ENCODE measurements around the gene ILRUN.
"Not testable (repeated sequence)": the region's sequence is repeated elsewhere in the genome, so short reads cannot be mapped to it uniquely, and the experiment has no call there.

The ILRUN gene

GRCh38 chr6:34696739-34697543, at the start of gene ILRUN:
TSS of gene ILRUN (minus strand) at chr6:34696767. CDS start at chr6:34696603, 164 bp downstream.
- DNase-seq = peak; percentile 98

- DNase-seq = no peak
Observed at GRCh38 chr6:34745277-34746103, 48.9 kb upstream of the ILRUN start.

GRCh38 chr6:34744294-34744647, 47.7 kb upstream of the ILRUN start:
- not testable (repeated sequence) for DNase-seq

GRCh38 chr6:34743625-34744293, 47.2 kb upstream of the ILRUN start:
- no peak for DNase-seq

GRCh38 chr6:34742094-34742493, 45.5 kb upstream of the ILRUN start:
- DNase-seq = no peak

- no peak for DNase-seq
Observed at GRCh38 chr6:34736823-34737222, 40.3 kb upstream of the ILRUN start.

GRCh38 chr6:34731393-34732060, 35.0 kb upstream of the ILRUN start:
- DNase-seq = no peak

GRCh38 chr6:34729631-34730470, 33.3 kb upstream of the ILRUN start:
- DNase-seq = no peak

GRCh38 chr6:34726055-34726454, 29.5 kb upstream of the ILRUN start:
- no peak for DNase-seq

- DNase-seq = no peak
Observed at GRCh38 chr6:34723203-34723602, 26.6 kb upstream of the ILRUN start.

- DNase-seq = no peak
Observed at GRCh38 chr6:34722451-34722850, 25.9 kb upstream of the ILRUN start.

GRCh38 chr6:34720160-34720559, 23.6 kb upstream of the ILRUN start:
- DNase-seq = not testable (repeated sequence)

- not testable (repeated sequence) for DNase-seq
Observed at GRCh38 chr6:34719646-34720045, 23.1 kb upstream of the ILRUN start.

- DNase-seq = no peak
Observed at GRCh38 chr6:34718976-34719375, 22.4 kb upstream of the ILRUN start.

GRCh38 chr6:34717466-34717865, 20.9 kb upstream of the ILRUN start:
- DNase-seq = no peak

GRCh38 chr6:34714663-34715062, 18.1 kb upstream of the ILRUN start:
- no peak for DNase-seq

GRCh38 chr6:34712881-34713280, 16.3 kb upstream of the ILRUN start:
- not testable (repeated sequence) for DNase-seq

GRCh38 chr6:34709386-34709785, 12.8 kb upstream of the ILRUN start:
- no peak for DNase-seq

- DNase-seq = no peak
Observed at GRCh38 chr6:34705241-34705640, 8.7 kb upstream of the ILRUN start.

- no peak for DNase-seq
Observed at GRCh38 chr6:34701199-34701598, 4.6 kb upstream of the ILRUN start.

- DNase-seq = no peak
Observed at GRCh38 chr6:34697904-34698559, 1.5 kb upstream of the ILRUN start.

- no peak for DNase-seq
Observed at GRCh38 chr6:34697544-34697836, 923 bp upstream of the ILRUN start.

Measured in activated CD8-positive, alpha-beta memory T cell treated with anti-CD3 and anti-CD28 coated beads, Interleukin-2, amount 50 U/mL, for 4 hours (primary cell).